Erythroblast (primary cell): ENCODE results near the gene STARD10.

Experiments
- GATA1 ChIP-seq: IDR thresholded peaks from 2 replicates; pipeline ENCODE4 v1.6.1; 2011; ENCODE audit warnings: low read depth, mild to moderate bottlenecking, control low read depth, low read length, moderate library complexity
- POLR2A ChIP-seq: IDR thresholded peaks from 2 replicates; pipeline ENCODE4 v1.6.1; 2011; ENCODE audit warnings: mild to moderate bottlenecking, low read length

DNA sequence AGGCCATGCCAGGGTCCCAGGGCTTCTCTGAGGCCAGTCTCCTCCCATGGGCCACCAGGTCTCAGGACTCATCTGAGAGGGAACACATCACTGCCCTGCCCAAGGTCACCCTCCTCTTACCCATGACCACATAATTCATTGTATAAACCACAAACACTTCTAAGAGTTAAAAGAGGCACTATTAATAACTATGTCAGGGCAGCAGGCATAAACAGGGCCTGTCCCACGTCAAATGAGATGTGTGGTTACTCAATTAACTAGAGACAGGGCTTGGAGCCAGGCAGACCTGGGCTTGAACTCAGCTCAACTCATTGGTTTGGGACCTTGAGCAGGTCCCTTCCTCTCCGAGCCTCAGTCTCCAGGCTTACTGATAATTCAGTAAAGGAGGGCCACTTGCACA, 74.7 kb downstream of the STARD10 start:
- TF ChIP-seq GATA1 (no peak), POLR2A (no peak)
